A549 (cell line): ENCODE results near the gene CEP83. TPM values are rescaled to one million over a fixed set of nuclear protein-coding genes. Genes with fewer than 3 reads are reported as not detected.

Source experiments
- polyA plus RNA-seq, 4 experiments: library from polyadenylated mRNA; depleted of rRNA in 3 of 4; stranded (reverse); fragments of >200 nt; fragmentation: RNase III in 1 of 4; extraction: RNeasy Plus Mini Kit Qiagen cat#74134 plus additional on column Dnase treatment in 1 of 4; gene quantifications; 2 replicates in 3 of 4; 3 replicates in 1 of 4; pipeline ENCODE4 v1.2.3, GENCODE V29; 2011 to 2017

The CEP83 gene
- polyA plus RNA-seq, 2 of the 4 experiments (the other 2 are of a cell fraction): 8.5 to 21.4 TPM

Other genes starting within 250 kb of the CEP83 start
- gene TMCC3, start 190.7 kb upstream of the CEP83 start, polyA plus RNA-seq (2011; rRNA removed): 0.60 and 0.62 TPM in 2 replicates
- gene TMCC3, start 190.7 kb upstream of the CEP83 start, polyA plus RNA-seq (2017; fragmentation: RNase III; extraction: RNeasy Plus Mini Kit Qiagen cat#74134 plus additional on column Dnase treatment): 0.42 to 0.57 TPM (median 0.50 TPM) in 3 replicates